ENCODE data around the gene TRIM7.

- TF ChIP-seq CTCF (conservative IDR thresholded peaks at IDR 0.05; ENCODE audit: low read depth, low read length), result no peak
- TF ChIP-seq POLR2A (IDR thresholded peaks at IDR 0.05; ENCODE audit: low read depth, low read length), result no peak
- no peak for TF ChIP-seq RCOR1 (IDR thresholded peaks at IDR 0.05; ENCODE audit: insufficient replicate concordance, low read length)
- no peak for TF ChIP-seq RAD21 (IDR thresholded peaks at IDR 0.05; ENCODE audit: low read length)
- TF ChIP-seq, protein P1, sequence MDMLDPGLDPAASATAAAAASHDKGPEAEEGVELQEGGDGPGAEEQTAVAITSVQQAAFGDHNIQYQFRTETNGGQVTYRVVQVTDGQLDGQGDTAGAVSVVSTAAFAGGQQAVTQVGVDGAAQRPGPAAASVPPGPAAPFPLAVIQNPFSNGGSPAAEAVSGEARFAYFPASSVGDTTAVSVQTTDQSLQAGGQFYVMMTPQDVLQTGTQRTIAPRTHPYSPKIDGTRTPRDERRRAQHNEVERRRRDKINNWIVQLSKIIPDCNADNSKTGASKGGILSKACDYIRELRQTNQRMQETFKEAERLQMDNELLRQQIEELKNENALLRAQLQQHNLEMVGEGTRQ (IDR thresholded peaks at IDR 0.05; ENCODE audit: low read depth, low read length), result no peak
- TF ChIP-seq MAFK (IDR thresholded peaks at IDR 0.05; ENCODE audit: low read depth, low read length), result no peak
- TF ChIP-seq RFX5 (IDR thresholded peaks at IDR 0.05; ENCODE audit: low read depth, low read length), result no peak
These were observed 53.9 kb downstream of the TRIM7 start for GRCh38 chr5:181151146-181151545.

Data from IMR-90 (cell line).